GOT3 (cell line): Measurements from ENCODE around the gene SLC7A8.

Source experiments
- DNase-seq: peaks from one replicate; lab custom pipeline; 2025; ENCODE audit warnings: mixed read lengths; lab: John Stamatoyannopoulos, UW

SLC7A8 gene

GRCh38 chr14:23158779-23159178 lies 24.7 kb downstream of the SLC7A8 start:
- DNase-seq, result no peak

GRCh38 chr14:23154964-23155587 lies 28.4 kb downstream of the SLC7A8 start:
- DNase-seq, result no peak

GRCh38 chr14:23153851-23154796 lies 29.3 kb downstream of the SLC7A8 start:
- DNase-seq, result no peak

GRCh38 chr14:23151342-23151741 lies 32.1 kb downstream of the SLC7A8 start:
- DNase-seq, result no peak

GRCh38 chr14:23149745-23150144 lies 33.7 kb downstream of the SLC7A8 start:
- no peak for DNase-seq

GRCh38 chr14:23148591-23149249 lies 34.7 kb downstream of the SLC7A8 start:
- no peak for DNase-seq

GRCh38 chr14:23147676-23148075 lies 35.8 kb downstream of the SLC7A8 start:
- DNase-seq, result no peak

GRCh38 chr14:23146980-23147379 lies 36.5 kb downstream of the SLC7A8 start:
- no peak for DNase-seq

GRCh38 chr14:23146351-23146910 lies 37.0 kb downstream of the SLC7A8 start:
- DNase-seq, result no peak

GRCh38 chr14:23145794-23146350 lies 37.6 kb downstream of the SLC7A8 start:
- no peak for DNase-seq

- DNase-seq, result no peak
These were observed 39.5 kb downstream of the SLC7A8 start for GRCh38 chr14:23143911-23144310.

- DNase-seq, result no peak
These were observed 40.6 kb downstream of the SLC7A8 start for GRCh38 chr14:23142826-23143225.

- DNase-seq, result no peak
These were observed 41.6 kb downstream of the SLC7A8 start for GRCh38 chr14:23141706-23142444.

- no peak for DNase-seq
These were observed 43.1 kb downstream of the SLC7A8 start for GRCh38 chr14:23140371-23140770.

- DNase-seq, result no peak
These were observed 43.6 kb downstream of the SLC7A8 start for GRCh38 chr14:23139874-23140273.

GRCh38 chr14:23137813-23138535 lies 45.5 kb downstream of the SLC7A8 start:
- no peak for DNase-seq

GRCh38 chr14:23137192-23137812 lies 46.2 kb downstream of the SLC7A8 start:
- no peak for DNase-seq

GRCh38 chr14:23136566-23137133 lies 46.8 kb downstream of the SLC7A8 start:
- no peak for DNase-seq

- no peak for DNase-seq
These were observed 50.5 kb downstream of the SLC7A8 start for GRCh38 chr14:23132970-23133369.

- DNase-seq, result no peak
These were observed 52.0 kb downstream of the SLC7A8 start for GRCh38 chr14:23131482-23131881.
